ENCODE data around the gene GUCY2F. TPM values are rescaled to one million over a fixed set of nuclear protein-coding genes. Genes with fewer than 3 reads are reported as not detected.

The GUCY2F gene
- total and polyA plus RNA-seq, 11 donors, result not detected

GRCh38 chrX:109350051-109350450 lies 131.8 kb downstream of the GUCY2F start:
- H3K9me3 ChIP-seq, result no peaks in the 10 kb centered on the region
- intact Hi-C loops (cut with DNase I), result no loop called here
- DNase-seq, result no peak

GRCh38 chrX:109347632-109348031 lies 134.3 kb downstream of the GUCY2F start:
- Histone ChIP-seq H3K4me1 (peaks cover 0 to 6% (median 0%) of the 10 kb centered on the region in 12 donors), H3K27me3 (peaks cover 0 to 16% (median 0%) of the 10 kb centered on the region in 9 donors), H3K9me3 (no peaks in the 10 kb centered on the region), H3K4me3 (no peak overlapping the region), H3K36me3 (no peaks in the 10 kb centered on the region), H3K27ac (no peak overlapping the region)
- intact Hi-C loops (cut with DNase I), result no loop called here
- 16 to 23% (median 21%) methylated on average over 3 of the region's 3 CpGs for WGBS, 4 donors
- DNase-seq (no peak), ATAC-seq (peak in 2 of 4 donors; percentile 20 to 38)
- no peak for TF ChIP-seq POLR2A (IDR thresholded peaks at IDR 0.05)
- TF ChIP-seq CTCF (IDR thresholded peaks at IDR 0.05), result no peak

More at GRCh38 chrX:109350051-109350450, 131.8 kb downstream of the GUCY2F start:
- Histone ChIP-seq H3K36me3 (no peaks in the 10 kb centered on the region), H3K27ac (no peak overlapping the region), H3K4me3 (no peak overlapping the region), H3K27me3 (peaks cover 0 to 16% (median 0%) of the 10 kb centered on the region in 9 donors), H3K4me1 (peaks cover 0 to 6% (median 0%) of the 10 kb centered on the region in 12 donors)
- ATAC-seq, result no peak
- TF ChIP-seq POLR2A (IDR thresholded peaks at IDR 0.05) (no peak), CTCF (IDR thresholded peaks at IDR 0.05) (no peak)

GRCh38 chrX:109346491-109346890 lies 135.4 kb downstream of the GUCY2F start:
- TF ChIP-seq POLR2A (IDR thresholded peaks at IDR 0.05) (no peak), CTCF (IDR thresholded peaks at IDR 0.05) (no peak)
- Histone ChIP-seq H3K36me3 (no peaks in the 10 kb centered on the region), H3K9me3 (no peaks in the 10 kb centered on the region), H3K27ac (no peak overlapping the region), H3K27me3 (peaks cover 0 to 19% (median 0%) of the 10 kb centered on the region in 9 donors), H3K4me3 (no peak overlapping the region), H3K4me1 (peaks cover 0 to 6% (median 0%) of the 10 kb centered on the region in 12 donors)
- ATAC-seq, result no peak
- intact Hi-C loops (cut with DNase I), result no loop called here
- no peak for DNase-seq
- WGBS, 4 donors, result 54 to 78% (median 66%) methylated on average over 1 of the region's 1 CpG

- no peaks in the 10 kb centered on the region for H3K9me3 ChIP-seq
- H3K27ac ChIP-seq, result no peak overlapping the region
- no peak for TF ChIP-seq POLR2A (IDR thresholded peaks at IDR 0.05)
- no peak for TF ChIP-seq CTCF (IDR thresholded peaks at IDR 0.05)
- H3K27me3 ChIP-seq, result peaks cover 0 to 19% (median 0%) of the 10 kb centered on the region in 9 donors
- no peaks in the 10 kb centered on the region for H3K36me3 ChIP-seq
- intact Hi-C loops (cut with DNase I), result no loop called here
- no peak for DNase-seq
- H3K4me1 ChIP-seq, result peaks cover 0 to 6% (median 0%) of the 10 kb centered on the region in 12 donors
- no peak for ATAC-seq
- no peak overlapping the region for H3K4me3 ChIP-seq
Measured at GRCh38 chrX:109345856-109346255, 136.0 kb downstream of the GUCY2F start.
